ENCODE results near the gene RFX5.

DNA sequence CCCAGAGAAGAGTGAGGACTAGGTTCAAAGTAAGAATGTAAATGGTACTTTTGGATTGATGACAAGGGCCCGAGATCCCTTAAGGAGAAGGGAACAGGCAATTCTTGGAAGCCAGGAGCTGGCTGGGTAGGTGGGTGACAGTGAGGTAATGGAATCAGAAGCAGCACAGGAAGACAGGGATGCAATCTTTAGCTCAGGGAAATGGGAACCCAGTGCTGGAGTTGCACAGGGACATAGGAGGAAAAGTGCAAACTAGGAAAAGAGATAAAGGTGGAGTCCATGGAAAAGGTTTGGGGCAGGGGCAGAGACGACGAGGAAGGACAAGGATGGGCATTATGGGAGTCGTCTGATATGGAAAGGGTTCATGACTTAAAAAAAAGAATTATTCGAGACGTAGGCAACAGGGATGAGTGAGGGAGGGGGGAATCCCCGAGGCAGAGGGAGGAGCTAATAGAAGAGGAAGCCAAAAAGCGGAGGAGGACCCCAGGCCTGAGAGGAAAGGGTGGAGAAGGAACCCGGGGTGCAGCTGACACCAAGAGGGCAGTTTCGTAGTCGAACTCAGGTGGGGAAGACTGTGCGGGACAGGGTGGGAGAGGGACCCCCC, 20.3 kb downstream of the RFX5 start:
- TF ChIP-seq, protein P1, sequence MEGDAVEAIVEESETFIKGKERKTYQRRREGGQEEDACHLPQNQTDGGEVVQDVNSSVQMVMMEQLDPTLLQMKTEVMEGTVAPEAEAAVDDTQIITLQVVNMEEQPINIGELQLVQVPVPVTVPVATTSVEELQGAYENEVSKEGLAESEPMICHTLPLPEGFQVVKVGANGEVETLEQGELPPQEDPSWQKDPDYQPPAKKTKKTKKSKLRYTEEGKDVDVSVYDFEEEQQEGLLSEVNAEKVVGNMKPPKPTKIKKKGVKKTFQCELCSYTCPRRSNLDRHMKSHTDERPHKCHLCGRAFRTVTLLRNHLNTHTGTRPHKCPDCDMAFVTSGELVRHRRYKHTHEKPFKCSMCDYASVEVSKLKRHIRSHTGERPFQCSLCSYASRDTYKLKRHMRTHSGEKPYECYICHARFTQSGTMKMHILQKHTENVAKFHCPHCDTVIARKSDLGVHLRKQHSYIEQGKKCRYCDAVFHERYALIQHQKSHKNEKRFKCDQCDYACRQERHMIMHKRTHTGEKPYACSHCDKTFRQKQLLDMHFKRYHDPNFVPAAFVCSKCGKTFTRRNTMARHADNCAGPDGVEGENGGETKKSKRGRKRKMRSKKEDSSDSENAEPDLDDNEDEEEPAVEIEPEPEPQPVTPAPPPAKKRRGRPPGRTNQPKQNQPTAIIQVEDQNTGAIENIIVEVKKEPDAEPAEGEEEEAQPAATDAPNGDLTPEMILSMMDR (IDR thresholded peaks at IDR 0.05; ENCODE audit: low read length), result no peak
- TF ChIP-seq EZH2 (optimal IDR thresholded peaks at IDR 0.05; ENCODE audit: low read depth, low read length), result no peak
- TF ChIP-seq EZH2phosphoT487 (IDR thresholded peaks at IDR 0.05; ENCODE audit: low read length), result no peak

Data from MM.1S (cell line).